HepG2 (cell line): Measurements from ENCODE around the gene CITED2. TPM values are rescaled to one million over a fixed set of nuclear protein-coding genes. Genes with fewer than 3 reads are reported as not detected.

Experiments used
- AKNA ChIP-seq: sonication (generic); formaldehyde crosslinking; IDR thresholded peaks from 2 replicates; pipeline ENCODE4 v1.4.0; 2020; ENCODE audit warnings: missing genetic modification reagents, borderline replicate concordance
- CCDC6 ChIP-seq: sonication (generic); formaldehyde crosslinking; IDR thresholded peaks from 2 replicates; pipeline ENCODE4 v1.8.1; 2022; ENCODE audit warnings: mild to moderate bottlenecking, missing genetic modification reagents, moderate library complexity
- FOXA1 ChIP-seq, 2 experiments: fragments of 450-650 bp in 1 of 2; sonication (generic) in 1 of 2; formaldehyde crosslinking in 1 of 2; IDR thresholded peaks; 2 replicates each; pipeline versions ENCODE4 v1.4.0 to v1.6.1; 2016 to 2020; ENCODE audit warnings: missing genetic modification reagents in 1 of 2
- GATAD1 ChIP-seq: IDR thresholded peaks from 2 replicates; pipeline ENCODE4 v1.6.1; 2016; ENCODE audit warnings: missing genetic modification reagents, missing compliant biosample characterization
- HHEX ChIP-seq: IDR thresholded peaks from 2 replicates; pipeline ENCODE4 v1.6.1; 2016; ENCODE audit warnings: control low read depth
- IKZF4 ChIP-seq: sonication (generic); formaldehyde crosslinking; IDR thresholded peaks from 2 replicates; pipeline ENCODE4 v1.5.1; 2020; ENCODE audit warnings: borderline replicate concordance, mild to moderate bottlenecking, low read depth, missing genetic modification reagents; ENCODE audit errors: not compliant biosample characterization
- IRF2 ChIP-seq: IDR thresholded peaks from 2 replicates; pipeline ENCODE4 v1.6.1; 2018; ENCODE audit warnings: missing genetic modification reagents, missing compliant biosample characterization
- KDM5A ChIP-seq: fragments of 200-600 bp; sonication (generic); IDR thresholded peaks from 2 replicates; pipeline ENCODE4 v1.7.0; 2018; ENCODE audit warnings: antibody characterized with exemption, mild to moderate bottlenecking, low read length, borderline replicate concordance
- KLF9 ChIP-seq: IDR thresholded peaks from 2 replicates; pipeline ENCODE4 v1.6.1; 2016; ENCODE audit warnings: low read depth
- PCBP2 ChIP-seq: fragments of 200-400 bp; formaldehyde crosslinking; optimal IDR thresholded peaks from 2 replicates; pipeline ENCODE3; 2018; ENCODE audit warnings: low read length, low read depth; ENCODE audit not compliant: poor library complexity, severe bottlenecking
- POGZ ChIP-seq: sonication (generic); formaldehyde crosslinking; IDR thresholded peaks from 2 replicates; pipeline ENCODE4 v1.4.0; 2020; ENCODE audit warnings: mild to moderate bottlenecking, missing genetic modification reagents
- SALL2 ChIP-seq: sonication (generic); formaldehyde crosslinking; IDR thresholded peaks from 2 replicates; pipeline ENCODE4 v1.8.1; 2023; ENCODE audit warnings: mild to moderate bottlenecking, missing genetic modification reagents, inconsistent platforms
- SMAD1 ChIP-seq: sonication (generic); formaldehyde crosslinking; IDR thresholded peaks from 2 replicates; pipeline ENCODE4 v1.4.0; 2020; ENCODE audit warnings: missing genetic modification reagents, low read depth, mild to moderate bottlenecking, borderline replicate concordance
- SMAD3 ChIP-seq: sonication (generic); formaldehyde crosslinking; IDR thresholded peaks from 2 replicates; pipeline ENCODE4 v1.4.0; 2020; ENCODE audit warnings: missing genetic modification reagents
- ZGPAT ChIP-seq: IDR thresholded peaks from 2 replicates; pipeline ENCODE4 v1.6.1; 2016; ENCODE audit warnings: mild to moderate bottlenecking
- ZNF552 ChIP-seq: sonication (generic); formaldehyde crosslinking; IDR thresholded peaks from 2 replicates; pipeline ENCODE4 v1.9.0; 2022; ENCODE audit warnings: missing genetic modification reagents, mild to moderate bottlenecking, borderline replicate concordance
- ZNF674 ChIP-seq: sonication (generic); formaldehyde crosslinking; IDR thresholded peaks from 2 replicates; pipeline ENCODE4 v1.5.0; 2020; ENCODE audit warnings: low read depth, mild to moderate bottlenecking, missing genetic modification reagents
- ZNF710 ChIP-seq: sonication (generic); formaldehyde crosslinking; IDR thresholded peaks from 2 replicates; pipeline ENCODE4 v1.5.0; 2020; ENCODE audit warnings: mild to moderate bottlenecking, missing genetic modification reagents, borderline replicate concordance
- ZNF879 ChIP-seq: sonication (generic); formaldehyde crosslinking; IDR thresholded peaks from 2 replicates; pipeline ENCODE4 v1.8.1; 2023; ENCODE audit warnings: missing genetic modification reagents
- polyA plus RNA-seq, 8 experiments: library from polyadenylated mRNA; depleted of rRNA in 3 of 8; stranded (reverse) in 7 of 8; unstranded in 1 of 8; fragments of >200 nt; fragmentation: Illumina TruSeq in 4 of 8; extraction: Trizol in 4 of 8; gene quantifications; 2 replicates each; pipeline versions ENCODE4 v1.2.1 to v1.2.3, GENCODE V29; 2011 to 2016; ENCODE audit warnings: low read depth in 4 of 8, missing spikeins in 1 of 8, mixed read lengths in 1 of 8; ENCODE audit not compliant: insufficient read depth in 1 of 8
- total RNA-seq, 5 experiments: library from RNA; depleted of rRNA; stranded (reverse); fragments of >200 nt; fragmentation: Illumina TruSeq; extraction: Trizol; gene quantifications; 2 replicates each; pipeline ENCODE4 v1.2.3, GENCODE V29; 2016; ENCODE audit warnings: low read depth in 1 of 5

The CITED2 gene
- total and polyA plus RNA-seq, 2 of the 13 experiments (the other 11 are each of a cell fraction or from before 2014, with no cell fraction given), result 17.6 to 57.2 TPM

GRCh38 chr6:139373928-139374356 is 506 bp downstream of the CITED2 start (continued):
- TF ChIP-seq ZNF552 (CRISPR knock-in tag) (no peak; the same call in 1 of the 2 replicates), HHEX (CRISPR knock-in tag) (no peak), POGZ (no peak), AKNA (CRISPR knock-in tag) (no peak), FOXA1 (IDR thresholded peaks at IDR 0.05) (no peak), FOXA1 (CRISPR knock-in tag; IDR thresholded peaks at IDR 0.05) (no peak), ZNF674 (no peak), IKZF4 (peak; percentile 25), GATAD1 (CRISPR knock-in tag) (no peak), SMAD3 (no peak), KLF9 (CRISPR knock-in tag) (no peak), PCBP2 (no peak), CCDC6 (CRISPR knock-in tag) (no peak), IRF2 (CRISPR knock-in tag) (no peak), ZNF710 (CRISPR knock-in tag) (no peak), KDM5A (0 out of 2 replicates have a peak, but pooled peaks have one; percentile 5), SALL2 (CRISPR knock-in tag) (no peak), ZGPAT (CRISPR knock-in tag) (no peak), ZNF879 (CRISPR knock-in tag) (peak; percentile 23; the same call in 1 of the 2 replicates), SMAD1 (CRISPR knock-in tag) (no peak)
